GM19467 (cell line): ENCODE measurements around the gene SGSH.
"Not testable (repeated sequence)": the region's sequence is repeated elsewhere in the genome, so short reads cannot be mapped to it uniquely, and the experiment has no call there.

Source experiments
- ATAC-seq: cut with Tn5 transposase; IDR thresholded peaks from one replicate; pipeline ENCODE4 v1.9.1; 2021; ENCODE audit warnings: mild to moderate bottlenecking, moderate library complexity; ENCODE audit not compliant: unreplicated experiment

Gene SGSH

DNA sequence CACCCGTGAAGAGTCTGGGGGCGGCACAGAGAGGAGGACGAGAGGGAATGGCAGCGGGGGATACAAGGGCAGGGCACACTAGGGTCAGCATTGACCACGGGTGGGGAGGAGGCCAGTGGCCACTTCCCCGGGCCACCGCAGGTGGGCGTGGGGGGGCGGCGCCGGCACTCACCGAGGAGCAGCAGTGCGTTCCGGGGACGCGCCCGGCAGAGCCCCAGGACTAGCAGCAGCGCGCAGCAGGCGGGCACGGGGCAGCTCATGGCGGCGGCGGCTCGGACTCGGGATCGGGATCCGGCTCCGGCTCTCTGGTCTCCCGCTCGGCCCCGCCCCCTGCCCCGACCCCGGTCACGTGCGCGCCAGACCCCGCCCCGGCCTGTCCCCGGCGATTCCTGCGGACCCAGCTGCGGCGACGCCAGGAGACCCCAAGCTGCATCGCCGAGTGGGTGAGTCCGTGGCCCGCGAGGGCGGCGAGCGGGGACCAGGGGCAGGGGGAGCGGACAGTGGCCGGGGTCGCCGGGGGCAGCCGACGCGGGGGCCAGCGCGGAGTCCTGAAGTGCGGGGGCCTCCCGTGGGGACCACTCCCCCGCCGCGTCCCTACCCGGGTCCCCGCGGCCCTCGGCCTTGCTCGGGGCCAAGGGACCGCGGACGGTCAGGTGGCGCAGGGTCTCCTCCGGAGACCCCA is at the start of gene SGSH, which contains the start of gene SLC26A11:
Gene SGSH, minus strand, starts transcription at position 280 of the 682 bp plus-strand sequence. Its CDS starts 20 bp downstream, at position 260.
Gene SLC26A11, plus strand, starts transcription at position 374 of the 682 bp plus-strand sequence. CDS start 1,134 bp downstream, outside the sequence.
- peak; percentile 19 for ATAC-seq

DNA sequence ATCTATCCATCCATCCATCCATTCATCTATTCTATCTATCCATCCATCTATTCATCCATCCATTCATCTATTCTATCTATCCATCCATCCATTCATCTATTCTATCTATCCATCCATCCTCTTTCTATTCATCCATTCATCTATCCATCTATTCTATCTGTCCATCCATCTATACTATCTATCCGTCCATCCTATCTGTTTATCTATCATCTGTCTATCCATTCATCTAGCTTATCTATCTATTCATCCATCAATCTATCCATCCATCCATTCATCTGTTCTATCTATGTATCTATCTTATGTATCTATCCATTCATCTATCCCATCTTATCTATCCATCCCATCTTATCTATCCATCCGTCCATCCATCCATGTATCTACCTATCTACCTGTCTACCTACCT is 49.3 kb upstream of the SGSH start:
- no peak for ATAC-seq

DNA sequence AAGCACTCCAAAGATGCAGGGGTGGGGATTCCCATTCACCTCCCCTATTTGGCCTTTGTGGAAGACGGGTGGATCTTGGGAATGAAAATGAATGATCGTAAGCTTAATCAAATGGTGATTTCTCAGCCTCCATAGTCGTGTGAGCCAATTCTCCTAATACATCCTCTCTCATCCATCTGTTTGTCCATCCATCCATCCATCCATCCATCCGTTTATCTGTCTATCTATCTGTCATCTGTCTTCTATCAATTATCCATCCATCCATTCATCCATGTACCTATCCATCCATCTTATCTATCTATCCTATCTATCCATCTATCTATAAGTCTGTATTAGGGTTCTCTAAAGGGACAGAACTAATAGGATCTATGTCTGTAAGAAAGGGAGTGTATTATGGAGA is 48.3 kb upstream of the SGSH start:
- no peak for ATAC-seq

DNA sequence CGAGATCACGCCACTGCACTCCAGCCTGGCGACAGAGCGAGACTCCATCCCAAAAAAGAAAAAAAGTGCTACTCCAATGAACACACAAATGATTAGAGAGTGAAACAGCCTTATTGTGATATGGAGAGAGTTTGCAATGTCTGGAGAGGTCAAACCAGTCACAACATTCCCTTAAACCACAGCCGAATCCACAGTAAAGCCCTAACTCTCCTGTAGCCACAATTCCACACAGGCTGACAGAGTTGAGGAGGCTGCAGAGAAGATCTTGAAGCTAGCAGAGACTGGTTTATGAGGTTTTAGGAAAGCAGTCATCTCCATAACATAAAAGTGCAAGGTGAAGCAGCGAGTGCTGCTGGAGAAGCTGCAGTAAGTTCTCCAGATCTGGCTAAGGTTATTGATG is 47.3 kb upstream of the SGSH start:
- no peak for ATAC-seq

DNA sequence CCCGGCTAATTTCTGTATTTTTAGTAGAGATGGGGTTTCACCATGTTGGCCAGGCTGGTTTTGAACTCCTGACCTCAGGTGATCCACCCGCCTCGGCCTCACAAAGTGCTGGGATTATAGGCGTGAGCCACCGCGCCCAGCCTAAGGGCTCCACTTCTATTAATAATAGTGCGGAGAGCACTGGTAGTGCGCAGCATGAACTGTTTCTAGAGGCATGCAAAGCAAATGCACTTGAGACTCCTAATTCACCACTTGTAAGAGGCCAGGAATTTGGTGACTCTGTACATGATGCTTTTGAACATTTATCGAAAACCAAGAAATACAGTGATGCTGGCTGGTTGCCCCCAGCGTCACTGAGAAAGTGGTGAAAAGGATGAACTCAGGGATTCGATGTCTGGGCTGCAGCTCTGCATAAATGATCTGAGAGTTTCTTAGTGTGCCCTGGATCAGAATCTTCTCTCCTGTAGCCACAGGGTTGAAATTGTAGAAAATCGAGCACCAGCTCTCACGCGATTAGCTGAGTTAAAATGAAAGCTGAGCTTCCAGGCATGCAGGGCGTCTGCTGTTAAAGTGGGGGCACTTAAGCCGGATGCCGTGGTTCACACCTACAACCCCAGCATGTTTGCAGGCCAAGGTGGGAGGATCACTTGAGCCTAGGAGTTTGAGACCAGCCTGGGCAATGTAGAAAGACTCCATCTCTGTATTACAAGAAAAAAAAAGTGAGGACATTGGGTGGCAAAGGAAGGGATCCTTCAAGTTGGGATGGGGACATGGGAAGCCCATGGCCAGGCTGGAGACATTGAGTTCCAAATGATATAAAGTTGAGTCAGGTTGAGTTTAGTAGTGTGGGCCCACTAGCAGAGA is 45.3 kb upstream of the SGSH start:
- no peak for ATAC-seq

DNA sequence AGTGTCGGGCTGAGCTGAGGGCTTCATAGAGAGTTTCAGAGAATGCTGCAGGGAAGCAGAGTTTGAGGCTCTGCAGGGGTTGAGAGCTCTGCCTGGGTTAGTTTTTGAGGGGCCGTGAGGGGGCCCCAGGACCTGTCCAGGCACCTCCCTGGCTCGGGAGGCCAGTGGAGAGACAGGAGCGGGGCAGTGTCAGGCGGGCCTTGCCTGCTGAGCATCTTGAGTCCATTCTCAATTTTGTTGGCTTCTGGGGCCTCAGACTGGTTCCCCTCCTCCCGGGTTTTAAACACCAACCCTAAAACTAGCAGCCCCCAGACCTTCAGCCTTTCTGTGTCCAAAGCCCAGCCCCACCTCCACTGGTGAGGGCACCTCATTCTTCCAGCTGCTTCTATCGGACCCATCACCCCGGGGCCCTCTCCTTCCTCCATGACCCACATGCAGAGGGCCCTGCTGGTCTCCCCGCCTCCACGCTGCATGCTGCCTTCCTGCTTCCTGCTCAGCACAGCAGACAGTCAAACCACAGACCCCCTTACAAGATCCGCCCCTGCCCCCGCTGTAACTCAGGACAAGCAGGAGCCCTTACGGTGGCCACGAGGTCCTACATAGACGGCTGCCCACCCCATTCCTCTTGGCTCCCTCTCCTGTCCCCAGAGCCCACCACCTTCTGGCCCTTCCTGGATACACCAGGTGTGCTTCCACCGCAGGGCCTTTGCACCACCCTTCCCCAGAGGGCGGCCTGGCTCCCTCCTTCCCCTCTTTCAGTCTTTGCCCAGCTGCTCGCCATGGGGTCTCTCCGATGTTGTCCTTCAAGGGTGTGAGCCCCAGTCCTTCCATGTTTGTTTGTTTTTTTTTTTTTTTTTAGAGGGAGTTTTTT is 44.3 kb upstream of the SGSH start:
- no peak for ATAC-seq

DNA sequence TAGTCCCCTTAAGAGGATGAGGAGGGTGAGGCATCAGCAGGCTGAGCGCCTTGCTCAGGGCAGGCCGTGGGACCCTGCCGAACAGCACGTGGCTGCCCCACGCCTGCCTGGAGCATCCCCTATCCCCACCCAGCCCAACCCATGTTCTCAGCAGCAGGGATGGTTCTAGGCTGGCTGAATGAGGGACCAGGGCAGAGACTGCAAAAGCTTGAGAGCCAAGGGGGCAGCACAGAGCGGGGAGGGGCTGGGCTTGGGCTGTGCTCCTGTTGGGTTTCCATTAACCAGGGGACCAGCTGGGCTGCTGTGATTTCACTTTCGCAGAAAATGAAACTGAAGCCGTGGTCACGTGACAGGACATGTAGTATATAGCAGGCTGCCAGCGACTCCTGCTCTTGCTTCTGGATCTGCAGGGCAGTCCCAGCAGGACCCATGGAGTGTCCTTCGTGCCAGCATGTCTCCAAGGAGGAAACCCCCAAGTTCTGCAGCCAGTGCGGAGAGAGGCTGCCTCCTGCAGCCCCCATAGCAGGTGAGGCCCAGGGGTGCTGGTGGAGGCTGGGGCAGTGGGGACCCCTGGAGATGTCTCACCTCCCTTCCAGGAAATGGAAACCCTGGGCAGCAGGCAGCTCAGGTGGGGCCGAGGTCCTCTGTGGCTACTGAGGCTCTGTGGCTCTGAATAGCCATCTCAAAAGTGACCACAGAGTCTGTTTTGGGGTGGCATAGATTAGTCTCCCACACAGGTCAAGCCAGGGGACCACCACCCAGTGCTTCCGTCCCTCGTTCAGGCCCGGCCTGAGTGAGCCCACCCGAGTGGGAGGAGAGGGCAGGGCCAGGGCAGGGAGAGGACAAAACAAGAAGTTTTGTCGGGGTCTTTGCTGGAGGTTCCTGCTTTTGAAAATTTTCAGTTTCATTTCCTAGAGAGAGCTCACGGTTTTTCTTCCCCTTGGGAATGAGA is 43.4 kb upstream of the SGSH start:
- peak; percentile 39 for ATAC-seq

DNA sequence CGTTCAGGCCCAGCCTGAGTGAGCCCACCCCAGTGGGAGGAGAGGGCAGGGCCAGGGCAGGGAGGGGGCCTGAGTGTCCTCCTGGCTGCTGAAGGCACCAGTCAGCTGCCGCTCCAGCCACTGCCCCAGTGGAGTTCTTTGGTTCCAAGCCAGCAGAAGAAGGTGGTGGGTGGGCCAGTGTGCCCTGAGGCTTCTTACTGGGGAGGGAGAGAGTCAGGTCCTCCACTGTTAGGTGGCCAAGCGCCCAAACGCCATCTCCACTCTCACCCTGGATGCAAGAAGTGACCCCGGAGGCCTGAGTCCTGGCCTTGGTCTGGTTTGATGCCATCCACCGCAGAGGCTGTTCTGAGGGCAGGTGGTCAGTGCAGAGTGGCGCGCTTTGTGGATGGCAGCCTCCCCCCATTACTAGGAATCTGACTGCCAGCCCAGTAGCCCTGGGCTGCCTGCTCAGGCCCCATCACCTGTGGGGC is 42.7 kb upstream of the SGSH start:
- ATAC-seq: no peak

DNA sequence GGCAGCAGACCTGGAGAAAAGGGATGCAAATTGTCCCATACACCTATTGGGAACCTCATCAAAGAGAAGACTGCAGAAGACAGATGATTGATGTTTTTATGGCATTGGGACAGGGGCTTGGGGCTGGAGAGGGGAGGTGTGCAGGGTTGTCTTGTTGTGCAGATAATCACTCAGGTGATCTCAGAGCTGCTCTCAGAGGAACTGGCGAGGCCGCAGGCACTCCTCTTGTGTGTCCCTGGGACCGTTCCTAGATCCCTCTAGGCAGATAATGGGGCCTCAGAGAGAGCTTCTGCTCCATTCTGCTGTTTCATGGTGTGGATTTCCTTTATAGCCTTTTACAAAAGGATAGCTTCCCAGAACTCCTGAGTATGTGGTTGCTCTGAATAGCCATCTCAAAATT is 42.2 kb upstream of the SGSH start:
- no peak for ATAC-seq

DNA sequence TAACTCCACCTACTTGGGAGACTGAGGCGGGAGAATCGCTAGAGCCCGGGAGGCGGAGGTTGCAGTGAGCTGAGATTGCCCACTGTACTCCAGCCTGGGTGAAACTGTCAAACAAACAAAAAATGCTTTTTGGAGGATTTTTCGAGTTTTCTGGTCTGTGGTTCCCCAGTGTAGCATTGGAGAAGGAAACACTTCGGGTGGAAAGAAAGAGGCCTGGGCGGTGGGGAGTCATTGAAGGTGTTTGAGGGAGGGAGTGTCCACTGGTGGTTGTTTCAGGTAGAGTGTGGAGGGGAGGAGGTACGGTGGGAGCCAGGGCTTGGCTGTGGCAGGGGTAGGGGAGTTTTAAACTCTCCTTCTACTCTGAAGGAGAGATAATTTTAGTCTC is 41.8 kb upstream of the SGSH start:
- no peak for ATAC-seq

DNA sequence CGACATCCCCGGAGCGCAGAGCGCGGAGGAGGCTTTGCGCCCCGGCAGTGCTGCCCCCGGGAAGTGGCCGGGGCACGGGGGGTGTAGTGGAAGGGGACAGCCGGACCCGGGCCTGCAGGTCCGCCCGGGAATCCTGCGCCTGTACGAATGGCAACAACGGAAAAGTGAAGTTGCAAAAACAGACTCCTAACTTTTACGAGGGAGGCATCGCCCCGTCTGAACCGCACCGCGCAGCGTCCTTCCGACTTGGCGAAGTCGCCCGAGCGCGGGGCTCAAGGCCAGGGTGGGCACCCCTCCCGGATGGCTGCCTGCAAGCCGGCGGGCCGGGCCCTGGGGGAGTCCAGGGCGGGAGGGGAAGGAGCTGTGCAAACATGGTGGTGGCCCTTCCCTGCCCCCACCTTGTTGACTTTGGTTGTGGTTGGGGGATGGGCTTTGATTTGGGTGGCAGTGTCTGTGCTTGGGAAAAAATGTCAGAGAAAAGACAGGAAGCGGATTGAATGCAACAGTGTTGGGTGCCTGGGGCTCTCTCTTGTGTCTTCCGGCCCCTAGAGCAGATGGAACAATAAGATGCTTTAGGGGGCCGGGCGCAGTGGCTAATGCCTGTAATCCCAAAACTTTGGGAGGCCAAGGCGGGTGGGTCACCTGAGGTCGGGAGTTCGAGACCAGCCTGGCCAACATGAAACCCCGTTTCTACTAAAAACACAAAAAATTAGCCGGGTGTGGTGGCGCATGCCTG is 41.2 kb upstream of the SGSH start:
- ATAC-seq: peak; percentile 5

DNA sequence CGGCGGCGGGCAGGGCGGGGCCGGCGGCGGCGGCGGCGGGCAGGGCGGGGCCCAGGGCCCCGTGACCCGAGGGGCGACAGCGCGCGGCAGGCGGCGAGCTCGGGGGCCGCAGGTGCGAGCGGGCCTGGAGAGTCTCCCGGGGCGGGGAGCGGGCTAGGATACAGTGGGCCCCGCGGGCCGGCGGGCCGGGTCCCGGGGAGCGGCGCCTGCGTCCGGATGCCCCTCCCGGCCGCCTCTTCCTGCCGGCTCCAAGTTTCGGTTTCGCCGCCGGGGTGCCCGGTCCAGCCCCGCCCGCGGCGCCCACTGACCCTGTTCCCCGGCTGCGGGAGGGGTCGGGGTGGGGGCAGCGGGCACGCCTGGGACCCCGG is 40.6 kb upstream of the SGSH start, which contains the start of gene RNF213:
Gene RNF213, plus strand, starts transcription at position 62 of the 368 bp plus-strand sequence. CDS start 2,830 bp downstream, outside the sequence.
- peak; percentile 20 for ATAC-seq

DNA sequence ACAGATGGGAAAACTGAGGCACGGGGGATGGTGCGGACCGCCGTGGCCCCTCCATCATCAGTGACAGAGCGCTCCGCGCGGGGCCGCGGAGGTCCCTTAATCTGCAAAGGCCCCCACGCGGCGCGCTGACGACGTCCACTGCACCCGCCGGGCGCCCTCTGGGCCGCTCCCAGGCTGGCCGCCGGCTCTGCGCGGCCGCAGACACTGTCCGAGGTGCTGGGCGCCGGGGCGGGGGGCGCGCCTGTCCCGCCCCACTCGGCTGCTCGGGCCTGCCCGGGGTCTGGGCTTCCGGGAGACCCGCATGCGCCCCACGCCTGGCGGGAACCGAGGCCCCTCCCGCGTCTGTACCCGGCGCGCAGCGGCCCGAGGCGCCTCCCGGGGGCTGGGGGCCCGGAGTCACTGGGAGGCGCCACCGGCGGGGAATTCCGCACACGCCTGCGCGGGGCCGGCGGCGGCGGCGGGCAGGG is 40.0 kb upstream of the SGSH start:
- ATAC-seq: peak; percentile 34

DNA sequence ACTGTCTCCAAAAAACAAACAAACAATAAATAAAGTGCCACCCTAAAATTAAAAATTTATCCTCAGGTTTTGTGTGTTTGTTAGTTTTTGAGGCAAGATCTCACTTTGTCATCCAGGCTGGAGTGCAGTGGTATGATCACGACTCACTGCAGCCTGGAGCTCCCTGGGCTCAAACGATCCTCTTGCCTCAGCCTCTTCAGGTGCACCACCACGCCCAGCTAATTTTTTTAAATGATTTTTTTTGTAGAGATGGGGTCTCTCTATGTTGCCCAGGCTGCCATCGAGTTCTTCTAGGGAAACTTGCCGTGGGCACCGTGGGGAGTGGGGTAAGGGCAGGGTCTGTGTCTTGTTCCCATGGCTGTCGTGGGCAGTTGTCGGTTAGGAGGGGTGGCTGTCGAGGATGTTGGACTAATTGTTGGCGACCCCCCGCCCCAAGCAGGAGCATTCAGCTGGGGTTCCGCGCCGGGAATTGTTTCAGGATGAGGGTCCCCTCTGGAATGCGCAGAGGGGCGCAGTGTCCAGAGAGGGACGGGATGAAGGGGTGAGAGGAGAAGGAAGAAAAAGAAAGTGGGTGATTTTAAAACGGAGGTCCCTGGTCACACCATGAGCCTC is 39.4 kb upstream of the SGSH start:
- no peak for ATAC-seq

DNA sequence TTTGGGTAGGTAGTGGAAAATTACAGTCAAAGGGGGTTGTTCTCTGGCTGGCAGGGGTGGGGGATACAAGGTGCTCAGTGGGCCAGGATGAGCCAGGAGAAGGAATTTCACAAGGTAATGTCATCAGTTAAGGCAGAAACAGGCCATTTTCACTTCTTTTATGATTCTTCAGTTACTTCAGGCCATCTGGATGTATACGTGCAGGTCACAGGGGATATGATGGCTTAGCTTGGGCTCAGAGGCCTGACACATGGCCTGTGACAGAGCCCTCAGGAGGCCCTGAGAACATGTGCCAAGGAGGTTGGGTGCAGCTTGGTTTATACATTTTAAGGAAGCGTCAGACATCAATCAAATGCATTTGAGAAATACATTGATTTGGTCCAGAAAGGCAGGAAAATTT is 38.2 kb upstream of the SGSH start:
- not testable (repeated sequence) for ATAC-seq

DNA sequence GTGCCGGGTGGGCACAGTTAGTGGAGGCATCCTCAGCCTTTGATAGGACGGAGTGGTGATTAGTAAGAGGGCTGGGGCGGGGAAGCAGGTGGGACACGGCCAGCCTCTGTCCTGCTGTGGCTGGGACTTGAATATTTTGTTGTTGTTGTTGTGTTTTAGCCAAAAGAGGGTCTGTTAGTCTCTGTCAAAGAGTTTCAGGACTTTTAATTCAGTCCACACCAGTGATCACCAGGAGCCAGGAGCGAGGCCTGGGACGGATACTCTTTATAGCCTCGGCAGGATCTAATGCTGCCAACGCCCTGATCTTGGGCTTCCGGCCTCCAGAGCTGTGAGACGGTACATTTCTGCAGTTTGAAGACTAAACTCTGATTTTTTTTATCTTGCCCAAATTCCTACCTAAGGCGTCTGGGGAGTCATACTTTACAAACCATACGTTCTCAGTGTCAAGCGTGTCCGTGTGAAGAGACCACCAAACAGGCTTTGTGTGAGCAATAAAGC is 37.6 kb upstream of the SGSH start:
- ATAC-seq: no peak

DNA sequence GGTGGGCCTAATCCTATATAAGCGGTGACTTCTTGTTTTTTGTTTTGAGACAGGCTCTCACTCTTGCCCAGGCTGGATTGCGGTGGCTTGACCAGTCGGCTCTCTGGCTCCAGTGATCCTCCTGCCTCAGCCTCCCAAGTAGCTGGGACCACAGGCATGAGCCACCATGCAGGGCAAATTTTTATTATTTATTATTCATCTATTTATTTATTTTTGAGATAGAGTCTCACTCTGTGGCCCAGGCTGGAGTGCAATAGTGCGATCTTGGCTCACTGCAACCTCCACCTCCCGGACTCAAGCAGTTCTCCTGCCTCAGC is 35.9 kb upstream of the SGSH start:
- no peak for ATAC-seq

DNA sequence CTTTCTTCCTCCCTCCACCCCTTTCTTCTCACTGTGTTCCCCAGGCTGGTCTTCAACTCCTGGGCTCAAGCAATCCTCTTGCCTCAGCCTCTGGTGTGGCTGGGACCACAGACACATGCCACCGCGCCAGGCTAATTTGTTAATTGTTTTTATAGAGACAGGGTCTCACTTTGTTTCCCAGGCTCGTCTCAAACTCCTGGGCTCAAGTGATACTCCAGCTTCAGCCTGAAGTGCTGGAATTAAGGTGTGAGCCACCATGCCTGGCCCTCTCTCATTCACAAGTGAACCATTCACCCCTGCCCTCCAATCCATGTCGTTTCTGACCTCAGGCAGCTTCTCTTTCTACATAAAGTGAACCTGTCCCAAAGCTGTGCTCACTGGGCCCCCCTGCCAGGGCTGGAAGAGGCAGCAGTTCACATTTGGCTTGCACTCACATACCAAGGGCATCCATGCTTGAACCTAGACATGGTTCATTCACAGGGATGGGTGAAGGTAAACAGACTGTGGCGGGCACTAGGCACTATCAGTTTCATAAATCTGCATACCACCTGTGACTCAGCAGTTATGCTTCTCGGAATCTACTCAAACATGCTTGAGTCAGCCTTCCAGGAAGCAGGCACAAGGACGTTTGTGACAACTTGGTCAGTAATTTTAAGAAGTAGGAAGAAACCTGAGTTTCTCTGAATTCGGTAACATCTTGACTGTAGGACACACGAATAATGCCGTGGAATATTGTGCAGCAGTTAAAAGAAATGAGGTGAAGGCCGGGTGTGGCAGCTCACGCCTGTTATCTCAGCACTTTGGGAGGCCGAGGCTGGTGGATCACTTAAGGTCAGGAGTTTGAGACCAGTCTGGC is 34.5 kb upstream of the SGSH start:
- no peak for ATAC-seq
